Left lung (tissue), 10 donors: Measurements from ENCODE around the gene FGF22. TPM values are rescaled to one million over a fixed set of nuclear protein-coding genes. Genes with fewer than 3 reads are reported as not detected.
"Not testable (repeated sequence)": the region's sequence is repeated elsewhere in the genome, so short reads cannot be mapped to it uniquely, and the experiment has no call there.

ENCODE experiments used
- ATAC-seq: fragments of 200-7000 bp; cut with Tn5 transposase; one replicate; pipeline ENCODE4 v1.9.1; 2020; ENCODE audit warnings: moderate library complexity
- DNase-seq, 4 donors: peaks; one replicate each; pipeline ENCODE4 v3.0.0-alpha.2; 2013 to 2020
- H3K27ac ChIP-seq, 2 donors: fragments of 200-600 bp; sonication (generic) in 1 of 2; one replicate each; pipeline versions ENCODE4 v1.5.0 to v1.8.0; 2020 to 2021
- H3K27me3 ChIP-seq, 2 donors: fragments of 200-600 bp; sonication (generic) in 1 of 2; one replicate each; pipeline versions ENCODE4 v1.5.0 to v1.8.0; 2020 to 2021
- H3K36me3 ChIP-seq, 2 donors: fragments of 200-600 bp; sonication (generic) in 1 of 2; one replicate each; pipeline versions ENCODE4 v1.5.0 to v1.8.0; 2020 to 2021
- H3K4me1 ChIP-seq, 2 donors: fragments of 200-600 bp; one replicate each; pipeline ENCODE4 v1.8.0; 2021
- H3K4me3 ChIP-seq, 2 donors: fragments of 200-600 bp; sonication (generic) in 1 of 2; one replicate each; pipeline versions ENCODE4 v1.5.0 to v1.8.0; 2020 to 2021; ENCODE audit warnings: mild to moderate bottlenecking in 1 of 2
- H3K9me3 ChIP-seq, 2 donors: fragments of 200-600 bp; sonication (generic) in 1 of 2; one replicate each; pipeline versions ENCODE4 v1.5.0 to v1.8.0; 2020 to 2021
- CTCF ChIP-seq, 2 donors: fragments of 200-600 bp; sonication (generic) in 1 of 2; IDR thresholded peaks; one replicate each; pipeline versions ENCODE4 v1.5.0 to v1.8.0; 2021; ENCODE audit warnings: antibody characterized with exemption in 2 of 2
- intact Hi-C, 2 donors: fragments of 100-400 bp; cut with DNase I; formaldehyde crosslinking; loops; one replicate each; pipeline versions ENCODE4 v1.11.2 to v1.14.2; 2022
- polyA plus RNA-seq, 6 donors: library from polyadenylated mRNA; unstranded; fragments of 120-200 nt; gene quantifications; one replicate each; pipeline ENCODE4 v1.2.1, GENCODE V29; 2013; ENCODE audit not compliant: insufficient read length in 6 of 6
- total RNA-seq, 2 donors: library from RNA; stranded (reverse); fragmentation: NEBNext Ultra II Directional; extraction: Animal tissue kit (Norgen Biotek cat#: 25700); gene quantifications; one replicate each; pipeline ENCODE4 v1.2.1, GENCODE V29; 2021
- donor health status: DM: no; HTN: yes; CAD: no.
- donor health status: DM: no; HTN: no; CAD: no.

FGF22 gene
- total and polyA plus RNA-seq, 8 donors, result 0.21 to 0.48 (median 0.30) TPM

- H3K36me3 ChIP-seq, result no peaks in the 10 kb centered on the region
- intact Hi-C loops, result no loop called here
- H3K4me1 ChIP-seq, result peaks cover 0 to 7% of the 10 kb centered on the region in 2 donors
- H3K9me3 ChIP-seq, result peaks cover 0 to 4% of the 10 kb centered on the region in 2 donors
- H3K4me3 ChIP-seq, result no peak overlapping the region
- peaks cover 0 to 6% of the 10 kb centered on the region in 2 donors for H3K27me3 ChIP-seq
- DNase-seq (no peak), ATAC-seq (no peak)
- H3K27ac ChIP-seq, result no peak overlapping the region
- TF ChIP-seq CTCF (IDR thresholded peaks at IDR 0.05), result no peak
These were observed 35.3 kb upstream of the FGF22 start for GRCh38 chr19:604355-604754.

- H3K27me3 ChIP-seq, result peaks cover 0 to 14% of the 10 kb centered on the region in 2 donors
- H3K4me1 ChIP-seq, result peaks cover 6 to 15% of the 10 kb centered on the region in 2 donors
- H3K9me3 ChIP-seq, ATAC-seq, intact Hi-C loops, H3K4me3 ChIP-seq, DNase-seq, H3K27ac ChIP-seq, H3K36me3 ChIP-seq: not testable (repeated sequence)
These were observed 34.4 kb upstream of the FGF22 start for GRCh38 chr19:605061-605971.

- Histone ChIP-seq H3K4me3 (no peak overlapping the region), H3K36me3 (no peaks in the 10 kb centered on the region), H3K27ac (no peak overlapping the region), H3K27me3 (peaks cover 0 to 26% of the 10 kb centered on the region in 2 donors), H3K9me3 (no peaks in the 10 kb centered on the region), H3K4me1 (peaks cover 6 to 28% of the 10 kb centered on the region in 2 donors)
- ATAC-seq (no peak), DNase-seq (no peak)
- no peak for TF ChIP-seq CTCF (IDR thresholded peaks at IDR 0.05)
- intact Hi-C loops, result no loop called here
These were observed 32.2 kb upstream of the FGF22 start for GRCh38 chr19:607301-608154.

- no peak for TF ChIP-seq CTCF (IDR thresholded peaks at IDR 0.05)
- no peak overlapping the region for H3K27ac ChIP-seq
- peaks cover 0 to 32% of the 10 kb centered on the region in 2 donors for H3K27me3 ChIP-seq
- peaks cover 6 to 28% of the 10 kb centered on the region in 2 donors for H3K4me1 ChIP-seq
- no peaks in the 10 kb centered on the region for H3K36me3 ChIP-seq
- DNase-seq (no peak), ATAC-seq (no peak)
- H3K4me3 ChIP-seq, result no peak overlapping the region
- intact Hi-C loops, result no loop called here
- no peaks in the 10 kb centered on the region for H3K9me3 ChIP-seq
These were observed 31.3 kb upstream of the FGF22 start for GRCh38 chr19:608155-609003.

- Histone ChIP-seq H3K27me3 (peaks cover 0 to 36% of the 10 kb centered on the region in 2 donors), H3K4me3 (no peak overlapping the region), H3K4me1 (peaks cover 6 to 28% of the 10 kb centered on the region in 2 donors), H3K27ac (peak overlapping the region in 1 of 2 donors; percentile 41), H3K9me3 (no peaks in the 10 kb centered on the region), H3K36me3 (no peaks in the 10 kb centered on the region)
- TF ChIP-seq CTCF (IDR thresholded peaks at IDR 0.05), result no peak
- intact Hi-C loops, result no loop called here
- DNase-seq, result peak in 1 of 4 donors; percentile 67
- ATAC-seq, result peak; percentile 50
These were observed 30.7 kb upstream of the FGF22 start for GRCh38 chr19:609004-609346.
